HG02840 (cell line): ENCODE results near the gene TMEM231.
"Not testable (repeated sequence)": the region's sequence is repeated elsewhere in the genome, so short reads cannot be mapped to it uniquely, and the experiment has no call there.

Experiments used
- ATAC-seq: cut with Tn5 transposase; IDR thresholded peaks from one replicate; pipeline ENCODE4 v1.9.1; 2021; ENCODE audit warnings: mild to moderate bottlenecking, moderate library complexity, moderate number of reproducible peaks; ENCODE audit not compliant: unreplicated experiment, low FRiP score

The TMEM231 gene

GRCh38 chr16:75555707-75556430, at the start of gene TMEM231:
TSS of gene TMEM231 (minus strand) at chr16:75556252. CDS start at chr16:75556209, 43 bp downstream.
- ATAC-seq = peak; percentile 97

DNA sequence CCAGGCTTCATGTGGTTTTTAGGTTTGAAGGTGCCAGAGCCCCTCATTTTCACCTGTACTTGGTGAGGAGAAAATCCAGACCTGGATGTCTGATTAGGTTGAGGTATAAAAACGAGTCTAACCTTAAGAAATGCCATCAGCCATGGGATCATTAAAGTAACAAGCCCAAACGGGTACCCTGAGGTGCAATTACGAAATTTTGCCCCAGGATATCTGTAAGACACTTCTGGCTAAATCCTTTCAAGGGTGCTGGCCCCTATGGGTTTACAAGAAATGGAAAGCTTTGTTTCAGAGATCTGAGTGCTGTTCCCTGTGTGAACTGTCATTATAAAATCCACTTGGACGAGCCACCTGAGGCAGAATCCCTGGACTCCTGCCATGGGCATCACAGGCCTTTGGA, 47.2 kb upstream of the TMEM231 start:
- ATAC-seq = no peak

- no peak for ATAC-seq
These were observed 43.6 kb upstream of the TMEM231 start for GRCh38 chr16:75599452-75600277.

DNA sequence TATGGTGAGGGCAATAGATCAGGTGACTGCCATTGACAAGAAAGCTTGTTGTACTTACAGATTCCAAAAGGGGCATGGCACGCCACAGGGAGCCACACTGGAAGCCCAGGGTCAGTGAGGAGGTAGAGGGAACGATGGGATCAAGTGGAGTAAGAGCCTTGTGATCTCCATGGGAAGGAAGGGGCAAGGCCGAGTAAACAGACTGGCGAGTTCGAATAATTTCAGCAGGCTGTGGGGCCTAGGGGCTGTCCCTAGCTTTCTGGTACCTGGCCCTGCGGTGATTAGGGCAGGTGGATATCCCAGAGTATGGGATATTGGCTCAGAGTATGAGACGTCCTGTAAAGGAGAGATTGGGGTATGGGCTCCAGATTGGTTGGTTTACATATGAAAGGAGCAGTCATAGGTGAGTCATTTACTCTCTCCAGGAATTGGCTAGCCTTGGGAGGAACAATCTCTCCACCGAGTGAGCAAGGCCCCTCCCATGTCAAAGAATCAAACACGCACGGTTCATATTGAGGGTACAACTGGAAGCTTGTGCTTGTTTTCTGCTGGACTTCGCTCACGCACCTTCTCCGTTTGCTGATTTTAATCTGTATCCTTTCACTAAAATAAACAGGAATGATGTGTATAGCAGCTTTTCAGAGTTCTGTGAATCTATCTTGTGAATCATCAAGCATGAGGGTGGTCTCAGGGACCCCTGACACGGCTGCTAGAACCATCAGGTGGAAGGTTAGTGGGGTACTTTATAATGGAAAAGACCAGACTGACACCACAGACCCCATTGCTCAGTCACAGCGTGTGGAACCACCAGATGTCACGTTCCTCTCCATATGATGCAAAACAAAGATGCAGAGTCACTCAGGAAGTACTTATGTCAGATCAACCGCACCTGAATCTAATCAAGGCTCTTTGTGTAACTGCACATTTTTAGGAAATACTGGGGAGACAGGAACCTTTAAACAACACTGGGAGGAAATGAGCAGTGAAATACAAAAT, 38.1 kb upstream of the TMEM231 start:
- no peak for ATAC-seq

DNA sequence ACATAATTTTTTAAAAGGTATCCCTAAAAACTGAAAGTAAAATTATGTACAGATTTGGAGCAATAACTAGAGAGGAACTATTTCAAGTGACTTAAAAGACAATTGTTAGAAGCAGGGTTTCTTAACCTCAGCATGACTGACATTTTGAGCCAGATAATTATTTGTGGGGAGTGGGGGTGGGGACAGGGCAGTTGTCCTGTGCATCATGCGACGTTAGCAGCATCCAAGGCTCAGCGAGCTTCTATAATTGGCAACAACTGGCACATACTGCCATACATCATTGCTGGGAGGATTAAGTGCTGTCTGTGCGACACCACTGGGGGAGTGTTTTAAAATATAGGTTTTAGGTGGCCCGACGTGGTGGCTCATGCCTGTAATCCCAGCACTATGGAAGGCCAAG, 37.3 kb upstream of the TMEM231 start:
- ATAC-seq = no peak

GRCh38 chr16:75591927-75592326, 35.9 kb upstream of the TMEM231 start:
- not testable (repeated sequence) for ATAC-seq

DNA sequence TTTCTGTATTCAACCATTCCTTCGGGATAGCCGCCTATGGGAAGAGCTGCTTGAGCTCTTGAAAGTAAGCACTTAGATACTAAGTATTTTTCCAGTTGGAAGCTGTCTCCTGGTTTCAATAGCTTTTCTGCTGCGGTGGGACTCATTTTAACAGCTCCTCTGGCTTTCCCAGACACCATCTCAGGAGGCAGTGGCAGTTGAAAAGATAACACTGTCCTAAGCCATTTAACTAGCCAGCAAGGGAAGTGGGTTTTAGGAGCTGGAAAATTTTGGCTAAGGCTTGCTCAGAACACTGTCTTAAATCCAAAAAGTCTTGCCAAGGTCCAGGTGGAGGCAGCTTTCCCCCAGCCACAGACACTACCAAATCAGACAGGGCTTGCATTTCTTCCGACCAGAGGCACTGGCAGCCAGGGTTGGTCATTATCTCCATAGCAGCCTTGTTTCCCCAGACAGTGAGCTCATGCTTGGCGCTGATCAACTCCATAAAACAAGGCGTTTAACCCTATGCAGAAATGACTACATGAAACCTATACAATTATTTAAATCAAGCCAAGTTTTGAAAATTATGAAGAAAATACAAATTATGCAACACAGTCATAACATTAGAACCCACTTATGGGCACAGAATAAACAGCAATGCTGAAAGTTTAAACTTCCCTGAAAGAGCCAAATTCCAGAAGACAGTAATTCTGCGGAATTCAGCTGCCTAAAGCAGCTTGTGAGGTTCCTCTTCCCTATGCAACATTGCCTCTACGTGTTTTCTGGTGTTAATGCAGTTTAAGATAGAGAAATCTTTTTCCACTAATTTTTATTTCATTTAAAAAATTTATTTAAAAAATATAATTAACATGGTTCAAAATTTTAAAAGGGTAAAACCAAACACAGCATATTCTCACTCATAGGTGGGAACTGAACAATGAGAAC, 35.1 kb upstream of the TMEM231 start:
- no peak for ATAC-seq

DNA sequence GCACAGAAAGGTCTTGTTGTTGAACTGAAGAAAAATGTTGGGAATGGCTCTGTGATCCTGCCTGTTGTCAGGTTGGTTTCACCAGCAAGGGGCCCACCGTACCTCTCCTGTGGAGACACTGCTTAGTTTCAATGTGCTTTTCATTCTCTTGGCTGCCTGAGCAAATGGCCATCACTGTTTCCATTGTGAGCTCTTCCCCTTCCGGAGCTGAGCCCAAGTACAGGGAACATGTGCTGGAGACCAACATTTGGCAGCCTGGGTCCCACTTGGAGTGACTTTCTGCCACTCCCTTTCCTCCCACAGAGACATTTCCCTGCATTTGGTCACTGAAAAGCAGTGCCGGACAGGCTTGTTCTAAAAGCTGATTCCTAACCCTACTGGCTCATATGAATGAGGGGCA, 33.3 kb upstream of the TMEM231 start:
- ATAC-seq = no peak

- ATAC-seq = no peak
These were observed 32.7 kb upstream of the TMEM231 start for GRCh38 chr16:75588716-75589115.

- no peak for ATAC-seq
These were observed 28.1 kb upstream of the TMEM231 start for GRCh38 chr16:75584108-75584507.

DNA sequence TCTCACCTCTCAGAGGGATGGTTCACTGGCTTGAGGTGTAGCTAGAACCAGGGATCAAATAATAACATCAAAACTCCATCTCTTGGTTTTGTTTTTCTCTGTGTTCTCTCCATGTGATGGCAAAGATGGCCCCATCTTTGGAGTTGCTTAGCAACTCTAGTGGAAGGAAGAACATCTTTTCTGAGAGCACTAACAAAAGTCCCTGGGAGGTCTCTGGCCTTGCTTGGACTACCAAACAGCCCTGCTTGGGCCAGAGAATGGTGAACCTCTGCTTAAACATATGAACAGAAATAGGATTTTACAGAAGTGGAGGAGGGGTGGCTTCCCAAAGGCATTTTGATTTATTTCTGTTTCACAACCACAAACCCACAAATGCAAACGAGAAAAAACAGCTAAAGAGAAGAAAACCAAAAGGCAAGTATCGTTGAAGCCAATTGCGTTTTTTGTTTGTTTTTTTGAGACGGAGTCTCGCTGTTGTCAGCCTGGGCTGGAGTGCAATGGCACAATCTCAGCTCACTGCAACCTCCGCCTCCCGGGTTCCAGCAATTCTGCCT, 23.3 kb upstream of the TMEM231 start:
- no peak for ATAC-seq

GRCh38 chr16:75578725-75579124, 22.7 kb upstream of the TMEM231 start:
- ATAC-seq = no peak

GRCh38 chr16:75578212-75578611, 22.2 kb upstream of the TMEM231 start:
- no peak for ATAC-seq

- no peak for ATAC-seq
These were observed 20.3 kb upstream of the TMEM231 start for GRCh38 chr16:75576384-75576811.

DNA sequence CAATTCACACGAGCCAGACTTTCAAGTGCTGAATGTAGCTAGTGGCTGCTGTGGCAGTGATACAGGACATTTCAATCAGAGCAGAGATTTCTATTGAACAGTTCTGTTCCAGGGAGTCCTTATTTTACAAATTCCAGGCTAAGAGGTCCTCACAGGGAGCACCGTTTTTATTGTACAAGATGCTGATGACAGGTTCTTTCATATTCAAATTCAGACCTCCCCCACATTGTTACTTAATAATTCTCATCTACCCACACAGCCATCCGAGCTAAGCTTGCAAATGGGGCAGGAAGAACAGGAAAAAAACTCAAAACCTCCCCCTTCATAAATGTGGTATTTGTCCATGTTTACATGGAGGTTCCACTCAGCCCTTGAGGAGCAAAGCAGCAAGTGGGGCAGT, 19.9 kb upstream of the TMEM231 start:
- ATAC-seq = no peak

GRCh38 chr16:75573955-75574354, 17.9 kb upstream of the TMEM231 start:
- no peak for ATAC-seq

GRCh38 chr16:75572864-75573542, 17.0 kb upstream of the TMEM231 start:
- ATAC-seq = no peak

DNA sequence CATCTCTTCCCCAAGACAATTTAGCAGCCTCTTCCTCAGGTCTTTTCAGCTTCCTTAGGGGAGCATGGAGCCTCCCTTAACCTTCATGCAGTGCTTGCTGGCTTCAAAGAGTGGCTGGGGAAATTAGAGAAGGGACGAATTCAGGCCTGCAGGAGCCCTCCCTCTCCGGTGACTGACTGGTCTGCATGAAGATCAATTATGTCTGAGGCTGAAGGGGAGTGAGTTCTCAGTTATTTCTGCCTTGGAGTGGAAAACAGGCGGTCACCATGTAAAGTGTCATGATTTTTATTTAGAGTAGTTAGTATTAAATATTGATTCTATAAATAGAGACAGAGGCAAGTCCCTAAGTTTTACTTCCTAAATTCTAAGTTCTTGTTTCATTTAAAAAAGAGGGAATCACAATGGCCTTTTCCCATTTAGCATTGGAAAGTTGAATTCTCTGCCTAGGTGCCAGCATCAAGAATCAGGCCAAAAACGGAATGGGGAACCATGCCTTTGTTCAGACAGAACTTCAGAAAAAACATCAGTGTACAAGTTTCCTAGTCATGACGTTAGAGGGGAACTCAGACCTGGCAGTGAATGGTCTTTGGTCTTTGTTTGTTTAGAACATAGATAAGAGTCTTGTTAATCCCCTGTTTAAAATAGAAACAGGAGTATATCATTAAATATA, 14.5 kb upstream of the TMEM231 start:
- no peak for ATAC-seq
